HG03095 (cell line): ENCODE results near the gene CNN1.
A peak's percentile ranks its signal among the peaks of the same experiment; 100 is the strongest.

ENCODE experiments used
- ATAC-seq: cut with Tn5 transposase; IDR thresholded peaks from one replicate; pipeline ENCODE4 v1.9.1; 2021; ENCODE audit warnings: moderate library complexity; ENCODE audit not compliant: unreplicated experiment

The CNN1 gene

GRCh38 chr19:11534538-11534937, 4.1 kb upstream of the CNN1 start:
- no peak for ATAC-seq

DNA sequence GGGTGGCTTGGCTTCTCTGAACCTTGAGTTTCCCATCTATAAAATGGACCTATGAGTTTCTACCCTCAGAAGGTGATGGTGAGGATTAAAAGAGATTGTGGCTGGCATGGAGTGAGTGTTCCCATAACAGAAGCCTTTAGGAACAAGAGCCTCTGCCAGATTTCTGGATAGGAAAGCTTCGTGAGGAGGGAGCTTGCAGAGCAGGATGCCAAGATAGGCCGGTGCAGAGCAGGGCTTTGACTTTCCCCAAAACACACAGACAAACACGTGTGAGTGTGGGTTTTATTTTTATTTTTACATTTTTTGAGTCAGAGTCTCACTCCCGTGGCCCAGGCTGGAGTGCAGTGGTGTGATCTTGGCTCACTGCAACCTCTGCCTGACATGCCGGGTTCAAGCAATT, 3.7 kb upstream of the CNN1 start:
- ATAC-seq: no peak

DNA sequence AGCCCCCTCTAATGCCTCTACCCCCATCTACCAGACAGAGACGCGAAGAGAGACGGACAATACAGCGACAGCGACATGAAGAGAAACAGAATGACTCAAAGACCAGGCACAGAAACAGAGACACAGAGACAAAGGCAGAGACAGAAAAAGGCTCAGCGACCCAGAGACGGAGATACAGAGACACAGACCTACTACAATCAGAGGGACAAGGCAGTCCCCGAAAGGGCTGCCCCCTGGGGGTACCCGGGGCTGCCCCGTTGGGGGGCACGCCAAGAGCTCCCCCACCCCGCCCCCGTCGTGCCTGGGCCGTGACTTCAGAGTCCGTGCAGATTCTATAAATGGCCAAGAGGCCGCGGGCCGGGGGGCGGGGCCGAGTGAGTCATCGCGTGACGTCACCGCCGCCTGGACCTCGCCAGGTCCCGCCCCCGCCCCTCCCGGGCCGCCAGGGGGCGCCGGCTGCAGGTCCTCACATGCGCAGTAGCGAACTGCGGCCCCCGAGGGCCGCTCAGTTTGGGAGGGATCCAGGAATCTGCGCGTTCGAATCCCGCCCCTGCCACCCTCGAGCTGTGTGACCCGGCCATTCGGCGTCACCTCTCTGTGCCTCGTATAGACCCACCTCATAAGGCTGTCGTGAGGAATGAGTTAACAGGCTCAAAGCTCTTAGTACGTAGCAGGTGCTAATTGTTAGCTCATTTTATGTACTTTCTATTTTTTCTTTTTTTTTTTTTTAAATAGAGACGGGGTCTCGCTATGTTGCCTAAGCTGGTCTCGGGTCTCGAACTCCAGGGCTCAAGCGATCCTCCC, 2.7 kb upstream of the CNN1 start:
- ATAC-seq: peak; percentile 67

- no peak for ATAC-seq
Measured at GRCh38 chr19:11539495-11540365, 1.1 kb downstream of the CNN1 start.

- ATAC-seq: no peak
Measured at GRCh38 chr19:11540645-11541044, 2.0 kb downstream of the CNN1 start.

DNA sequence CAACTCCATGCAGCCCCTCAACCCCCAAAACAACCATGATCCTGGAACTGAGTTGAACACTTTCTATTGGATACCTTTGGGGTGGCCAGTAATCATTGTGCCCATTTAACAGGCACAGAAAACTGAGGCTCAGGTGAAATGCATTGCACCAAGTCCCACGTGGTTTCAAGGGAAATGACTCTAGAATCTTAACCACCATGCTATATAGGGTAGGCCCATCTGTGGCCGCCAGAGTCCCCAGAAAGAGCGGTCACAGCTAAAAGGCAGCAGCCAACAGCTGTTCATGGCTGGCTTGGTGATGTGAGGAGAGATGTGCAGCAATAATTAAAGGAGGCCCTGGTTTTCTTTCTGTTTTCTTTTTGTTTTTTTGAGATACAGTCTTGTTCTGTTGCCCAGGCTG, 2.6 kb downstream of the CNN1 start:
- no peak for ATAC-seq

DNA sequence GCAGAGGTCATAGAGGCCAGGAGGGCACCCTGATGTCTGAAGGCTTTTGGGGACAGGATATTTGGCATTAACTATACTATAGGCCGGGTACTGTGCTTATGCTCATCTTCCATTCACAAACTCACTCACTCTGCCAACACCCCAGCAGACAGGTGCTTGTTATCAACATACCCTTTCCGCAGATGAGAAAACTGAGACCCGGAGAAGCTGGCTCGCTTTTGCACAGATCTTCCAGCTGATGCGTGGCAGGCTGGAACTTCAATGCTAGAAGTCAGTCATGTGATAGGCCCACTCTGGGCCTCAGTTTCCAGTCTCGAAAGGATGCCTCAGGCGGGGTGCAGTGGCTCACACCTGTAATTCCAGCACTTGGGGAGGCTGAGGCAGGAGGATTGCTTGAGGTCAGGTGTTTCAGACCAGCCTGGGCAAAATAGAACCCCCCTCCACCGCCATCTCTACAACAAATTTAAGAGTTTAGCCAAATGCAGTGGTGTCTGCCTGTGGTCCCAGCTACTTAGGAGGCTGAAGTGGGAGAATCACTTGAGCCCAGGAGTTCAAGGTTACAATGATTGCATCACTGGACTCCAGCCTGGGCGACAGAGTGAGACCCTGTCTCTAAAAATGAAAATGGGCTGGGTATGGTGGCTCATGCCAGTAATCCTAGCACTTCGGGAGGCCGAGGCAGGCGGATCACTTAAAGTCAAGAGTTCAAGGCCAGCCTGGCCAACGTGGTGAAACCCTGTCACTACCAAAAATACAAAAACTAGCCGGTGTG, 9.5 kb downstream of the CNN1 start:
- ATAC-seq: no peak

- no peak for ATAC-seq
Measured at GRCh38 chr19:11549386-11549953, 10.8 kb downstream of the CNN1 start.

GRCh38 chr19:11550265-11550664, 11.6 kb downstream of the CNN1 start:
- ATAC-seq: no peak

DNA sequence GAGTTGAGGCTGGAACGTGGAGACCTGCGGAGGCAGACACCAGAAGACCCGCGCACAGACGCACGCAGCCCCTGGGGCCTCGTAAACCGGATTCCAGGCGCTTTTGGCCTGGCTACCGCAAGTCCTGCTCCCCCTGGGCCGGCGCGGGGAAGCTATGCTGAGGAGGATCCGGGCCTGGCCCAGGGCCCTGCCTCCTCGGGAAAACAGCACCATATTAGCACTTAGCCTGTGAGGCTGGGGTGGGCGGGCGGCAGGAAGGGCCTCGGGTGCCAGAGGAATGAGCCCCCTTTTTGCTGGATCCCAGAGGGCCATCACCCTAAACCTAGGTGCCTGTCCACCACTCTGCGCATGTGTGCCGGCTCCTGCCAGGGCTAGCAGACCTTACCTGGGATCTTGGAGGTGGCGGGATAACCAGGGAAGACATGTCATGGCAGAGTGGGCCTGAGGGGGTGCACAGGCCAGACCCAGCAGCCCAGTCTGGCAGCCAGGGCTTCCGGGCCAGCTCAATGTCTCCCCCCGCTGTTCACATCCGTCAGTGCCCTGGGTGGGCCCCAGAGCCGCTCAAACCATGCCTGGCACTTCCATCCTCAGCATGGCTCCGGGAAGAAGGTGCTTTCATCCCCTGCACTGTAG, 13.1 kb downstream of the CNN1 start:
- ATAC-seq: no peak

- no peak for ATAC-seq
Measured at GRCh38 chr19:11552666-11553372, 14.2 kb downstream of the CNN1 start.

GRCh38 chr19:11554160-11554559, 15.5 kb downstream of the CNN1 start:
- no peak for ATAC-seq

GRCh38 chr19:11555246-11555645, 16.6 kb downstream of the CNN1 start:
- ATAC-seq: no peak

DNA sequence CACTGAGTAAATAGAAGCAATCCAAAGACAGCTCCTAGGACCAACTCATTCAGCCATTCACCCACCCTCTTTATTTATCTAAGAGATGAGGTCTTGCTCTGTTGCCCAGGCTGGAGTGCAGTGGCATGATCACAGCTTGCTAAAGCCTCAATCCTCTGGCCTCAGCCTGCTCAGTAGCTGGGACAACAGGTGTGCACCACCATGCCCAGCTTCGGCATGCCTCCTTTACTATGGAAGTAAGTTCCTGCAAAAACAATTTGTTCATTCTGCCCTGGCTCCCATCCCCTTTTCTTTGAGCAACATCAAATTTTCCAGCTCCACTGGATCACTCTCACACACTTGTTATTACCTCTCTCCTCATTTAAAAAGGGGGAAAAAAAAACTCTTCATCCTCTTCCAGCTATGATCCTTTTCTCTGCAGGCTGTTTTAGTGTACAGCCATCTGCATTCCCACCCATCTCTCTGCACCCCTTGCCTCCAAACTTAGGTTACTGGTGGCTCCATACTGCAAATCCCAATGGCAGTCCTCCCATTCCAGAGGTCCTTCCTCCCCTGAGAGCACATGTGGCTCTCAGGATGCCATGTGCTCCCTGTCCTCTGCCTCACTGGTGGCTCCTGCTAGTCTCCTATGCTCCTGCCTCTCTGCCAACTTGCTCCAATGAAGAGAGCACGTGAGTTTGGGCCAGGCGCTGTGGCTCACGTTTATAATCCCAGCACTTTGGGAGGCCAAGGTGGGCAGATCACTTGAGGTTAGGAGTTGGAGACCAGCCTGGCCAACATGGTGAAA, 18.2 kb downstream of the CNN1 start:
- no peak for ATAC-seq

DNA sequence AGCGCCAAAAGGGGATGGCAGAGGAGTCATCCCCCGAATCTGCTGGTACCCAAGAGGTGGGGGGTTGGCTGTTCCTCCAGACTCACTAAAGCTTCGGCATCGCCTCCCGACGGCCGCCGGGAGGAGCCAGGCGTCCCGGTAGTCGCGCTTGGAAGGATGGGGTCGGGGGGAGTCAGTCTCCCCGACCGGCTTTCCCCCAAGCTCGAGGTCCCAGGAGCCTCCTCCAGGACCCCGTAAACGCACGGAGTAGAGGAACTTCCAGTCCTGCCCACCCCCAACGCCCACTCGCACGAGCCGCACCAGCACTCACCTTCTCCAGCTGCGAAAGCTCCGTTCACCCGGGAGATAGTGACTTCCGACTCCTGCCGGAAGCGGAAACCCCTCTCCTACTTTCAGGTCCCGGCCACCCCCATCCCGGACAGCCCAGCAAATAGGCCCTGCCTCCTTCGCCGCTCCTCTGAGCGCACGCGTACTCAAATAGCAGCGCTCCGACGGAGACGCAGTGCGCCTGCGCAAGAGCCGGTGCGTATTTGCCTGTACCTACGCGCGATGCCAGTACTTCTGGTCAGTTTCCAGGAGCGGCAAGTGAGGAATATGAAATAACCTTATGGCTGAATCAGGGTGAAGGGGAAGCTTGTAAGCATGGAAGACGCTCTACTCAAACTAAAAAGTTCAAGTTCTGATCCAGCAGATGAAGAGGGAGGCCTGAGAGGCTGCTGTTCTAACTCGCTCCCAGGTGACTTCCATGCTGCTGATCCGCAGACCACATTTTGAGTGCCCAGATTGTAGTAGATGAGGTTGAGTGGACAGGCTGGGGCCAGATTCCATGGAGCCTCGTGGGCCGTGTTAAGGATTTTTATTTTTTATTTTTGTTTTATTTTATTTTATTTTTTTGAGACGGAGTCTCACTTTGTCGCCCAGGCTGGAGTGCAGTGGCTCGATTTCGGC, 20.5 kb downstream of the CNN1 start, which contains the start of gene ELOF1:
Gene ELOF1, minus strand, starts transcription at position 350 of the 948 bp plus-strand sequence. CDS start 4,883 bp downstream, outside the sequence.
- peak; percentile 50 for ATAC-seq

DNA sequence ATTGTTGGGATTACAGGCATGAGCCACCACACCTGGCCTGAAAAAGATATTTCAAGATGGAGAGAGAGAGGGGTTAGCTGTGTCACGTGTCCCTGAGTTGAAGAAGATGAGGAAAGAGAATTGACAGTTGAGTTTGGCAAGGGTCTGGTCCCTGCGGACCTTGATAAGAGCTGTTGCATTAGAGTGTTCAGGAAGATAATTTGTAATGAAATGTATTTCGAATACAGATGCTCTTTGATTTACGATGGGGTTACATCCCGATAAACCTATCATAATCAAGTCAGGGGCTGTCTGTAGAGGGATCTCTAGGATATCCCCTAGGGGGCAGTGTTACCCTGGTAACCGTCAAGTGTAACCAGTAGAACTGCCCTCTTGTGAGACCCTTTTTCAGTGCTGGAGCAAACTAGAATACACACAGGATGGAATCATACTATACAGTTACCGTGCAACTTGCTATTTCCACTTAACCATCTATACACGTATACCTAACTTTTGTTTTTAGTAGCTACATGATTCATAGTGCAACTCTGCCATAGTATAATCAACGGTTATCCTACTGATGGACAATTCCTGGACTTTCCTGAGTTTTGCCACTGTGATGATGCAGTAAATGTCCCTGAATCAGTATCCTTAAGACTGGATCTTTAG, 21.9 kb downstream of the CNN1 start:
- ATAC-seq: peak; percentile 32

DNA sequence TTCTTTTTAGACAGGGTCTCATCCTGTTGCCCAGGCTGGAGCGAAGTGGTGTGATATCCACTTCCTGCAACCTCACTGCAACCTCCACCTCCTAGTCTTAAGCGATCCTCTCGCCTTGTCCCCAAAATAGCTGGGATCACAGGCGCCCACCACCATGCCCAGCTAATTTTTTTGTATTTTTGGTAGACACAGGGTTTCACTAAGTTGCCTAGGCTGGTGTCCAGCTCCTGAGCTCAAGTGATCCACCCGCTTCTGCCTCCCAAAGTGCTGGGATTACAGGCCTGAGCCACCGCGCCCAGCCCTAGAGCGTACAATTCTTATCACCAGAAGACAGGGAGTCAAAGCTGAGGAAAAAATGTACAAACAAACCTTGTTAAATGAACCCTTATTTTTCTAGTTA, 24.9 kb downstream of the CNN1 start:
- no peak for ATAC-seq
